HL-60 (cell line): Measurements from ENCODE around the gene MYG1.

Experiments used
- DNase-seq, 2 experiments: peaks; one replicate each; pipeline ENCODE4 v3.0.0-alpha.2; 2010 to 2020; ENCODE audit warnings: low read depth in 1 of 2, low spot score in 1 of 2
- H3K27ac ChIP-seq: fragments of 250-450 bp; sonication (Bioruptor Pico); replicated peaks from 2 replicates; pipeline ENCODE4 v1.5.1; 2020; ENCODE audit warnings: mild to moderate bottlenecking, moderate library complexity
- H3K27me3 ChIP-seq: fragments of 250-450 bp; sonication (Bioruptor Pico); 2 replicates; pipeline ENCODE4 v1.5.1; 2021; ENCODE audit warnings: mild to moderate bottlenecking, moderate library complexity; ENCODE audit not compliant: insufficient read depth, poor library complexity, severe bottlenecking
- H3K4me3 ChIP-seq: replicated peaks from 2 replicates; pipeline ENCODE4 v1.5.1; 2011; ENCODE audit warnings: mild to moderate bottlenecking, control low read depth, low read length; ENCODE audit not compliant: insufficient read depth
- CTCF ChIP-seq: IDR thresholded peaks from one replicate; pipeline ENCODE4 v1.5.1; 2011; ENCODE audit warnings: low read length, control low read depth, inconsistent platforms; ENCODE audit not compliant: insufficient read depth
- GABPA ChIP-seq: IDR thresholded peaks from 2 replicates; pipeline ENCODE4 v1.6.1; 2012; ENCODE audit warnings: low read depth
- POLR2AphosphoS5 ChIP-seq: IDR thresholded peaks from 2 replicates; pipeline ENCODE4 v1.6.1; 2012; ENCODE audit warnings: low read depth
- REST ChIP-seq: IDR thresholded peaks from 2 replicates; pipeline ENCODE4 v1.6.1; 2012; ENCODE audit warnings: low read depth; ENCODE audit not compliant: insufficient replicate concordance
- SPI1 ChIP-seq: IDR thresholded peaks from 2 replicates; pipeline ENCODE4 v1.6.1; 2012; ENCODE audit warnings: low read depth, mild to moderate bottlenecking, borderline replicate concordance

MYG1 gene

GRCh38 chr12:53268630-53269562 lies 30.6 kb upstream of the MYG1 start:
- Histone ChIP-seq H3K4me3 (peak overlapping the region; percentile 92), H3K27me3 (no peaks in the 10 kb centered on the region), H3K27ac (peak overlapping the region; percentile 82)
- no peak for DNase-seq
- TF ChIP-seq SPI1 (no peak), REST (no peak), GABPA (no peak), POLR2AphosphoS5 (no peak), CTCF (no peak)

- DNase-seq = peak in 1 of 2 experiments; percentile 50
- TF ChIP-seq SPI1 = no peak
- no peak for TF ChIP-seq GABPA
- TF ChIP-seq CTCF = no peak
- no peak for TF ChIP-seq POLR2AphosphoS5
- TF ChIP-seq REST = no peak
- H3K27ac ChIP-seq = peak overlapping the region; percentile 55; the same call in 1 of the 2 replicates
- no peaks in the 10 kb centered on the region for H3K27me3 ChIP-seq
- no peak overlapping the region for H3K4me3 ChIP-seq
These were observed 25.1 kb upstream of the MYG1 start for GRCh38 chr12:53274445-53274844.

GRCh38 chr12:53276511-53276910 lies 23.0 kb upstream of the MYG1 start:
- Histone ChIP-seq H3K4me3 (no peak overlapping the region), H3K27me3 (no peaks in the 10 kb centered on the region), H3K27ac (no peak overlapping the region)
- no peak for DNase-seq
- TF ChIP-seq POLR2AphosphoS5 (no peak), CTCF (no peak), SPI1 (no peak), GABPA (no peak), REST (no peak)
